Liver (tissue), 9 donors: ENCODE results near the gene LBHD1. TPM values are rescaled to one million over a fixed set of nuclear protein-coding genes. Genes with fewer than 3 reads are reported as not detected.

Experiments
- DNase-seq: peaks from one replicate; pipeline ENCODE4 v3.0.0-alpha.2; 2017; ENCODE audit warnings: low spot score
- H3K27ac ChIP-seq, 2 donors: one replicate each; pipeline ENCODE4 v1.7.0; 2013; ENCODE audit warnings: inconsistent platforms in 2 of 2, low read length in 2 of 2, control low read depth in 1 of 2, low read depth in 1 of 2, mild to moderate bottlenecking in 1 of 2
- H3K27me3 ChIP-seq, 4 donors: one replicate each; pipeline versions ENCODE4 v1.6.1 to v1.7.0; 2013; ENCODE audit warnings: low read length in 3 of 4, inconsistent platforms in 1 of 4, mild to moderate bottlenecking in 1 of 4, moderate library complexity in 1 of 4; ENCODE audit not compliant: control insufficient read depth in 4 of 4, insufficient read depth in 4 of 4
- H3K36me3 ChIP-seq, 4 donors: one replicate each; pipeline versions ENCODE4 v1.6.1 to v1.7.0; 2013; ENCODE audit warnings: low read length in 3 of 4, mild to moderate bottlenecking in 3 of 4, low read depth in 1 of 4, moderate library complexity in 1 of 4; ENCODE audit not compliant: control insufficient read depth in 4 of 4, insufficient read depth in 3 of 4
- H3K4me1 ChIP-seq, 4 donors: one replicate each; pipeline versions ENCODE4 v1.6.1 to v1.7.0; 2013; ENCODE audit warnings: low read length in 3 of 4, mild to moderate bottlenecking in 3 of 4, moderate library complexity in 1 of 4; ENCODE audit not compliant: control insufficient read depth in 4 of 4, insufficient read depth in 4 of 4
- H3K4me3 ChIP-seq, 3 donors: one replicate each; pipeline versions ENCODE4 v1.6.1 to v1.7.0; 2013; ENCODE audit warnings: low read length in 3 of 3, control low read depth in 1 of 3, low read depth in 1 of 3, mild to moderate bottlenecking in 1 of 3
- H3K9ac ChIP-seq, 2 donors: one replicate each; pipeline ENCODE4 v1.7.0; 2013; ENCODE audit warnings: low read length in 2 of 2, mild to moderate bottlenecking in 2 of 2, moderate library complexity in 2 of 2, control low read depth in 1 of 2, low read depth in 1 of 2
- H3K9me3 ChIP-seq, 4 donors: one replicate each; pipeline versions ENCODE4 v1.6.1 to v1.7.0; 2013; ENCODE audit warnings: low read length in 3 of 4; ENCODE audit not compliant: control insufficient read depth in 4 of 4
- ATF3 ChIP-seq: IDR thresholded peaks from 2 replicates; pipeline ENCODE4 v1.6.1; 2016; ENCODE audit warnings: antibody characterized with exemption
- EGR1 ChIP-seq, 2 donors: IDR thresholded peaks; 2 replicates each; pipeline ENCODE4 v1.6.1; 2016 to 2018; ENCODE audit warnings: antibody characterized with exemption in 2 of 2, low read depth in 2 of 2
- FOXA1 ChIP-seq: IDR thresholded peaks from 2 replicates; pipeline ENCODE4 v1.6.1; 2016; ENCODE audit warnings: antibody characterized with exemption
- FOXA2 ChIP-seq: IDR thresholded peaks from 2 replicates; pipeline ENCODE4 v1.6.1; 2016; ENCODE audit warnings: antibody characterized with exemption
- GABPA ChIP-seq, 2 donors: IDR thresholded peaks in 1 of 2; conservative IDR thresholded peaks in 1 of 2; 2 replicates each; pipeline ENCODE4 v1.6.1; 2016; ENCODE audit warnings: antibody characterized with exemption in 2 of 2, mild to moderate bottlenecking in 1 of 2, moderate library complexity in 1 of 2
- HNF4A ChIP-seq, 2 donors: conservative IDR thresholded peaks; 2 replicates each; pipeline ENCODE4 v1.6.1; 2016; ENCODE audit warnings: antibody characterized with exemption in 2 of 2, mild to moderate bottlenecking in 2 of 2
- HNF4G ChIP-seq: IDR thresholded peaks from 2 replicates; pipeline ENCODE4 v1.6.1; 2016; ENCODE audit warnings: antibody characterized with exemption
- JUND ChIP-seq, 2 donors: IDR thresholded peaks; 2 replicates each; pipeline ENCODE4 v1.6.1; 2016; ENCODE audit warnings: antibody characterized with exemption in 2 of 2
- MAX ChIP-seq: IDR thresholded peaks from 2 replicates; pipeline ENCODE4 v1.6.1; 2016; ENCODE audit warnings: antibody characterized with exemption
- NR2F2 ChIP-seq: IDR thresholded peaks from 2 replicates; pipeline ENCODE4 v1.6.1; 2016; ENCODE audit warnings: antibody characterized with exemption
- RAD21 ChIP-seq, 2 donors: IDR thresholded peaks; 2 replicates each; pipeline ENCODE4 v1.6.1; 2016; ENCODE audit warnings: antibody characterized with exemption in 2 of 2, mild to moderate bottlenecking in 2 of 2
- REST ChIP-seq: IDR thresholded peaks from 2 replicates; pipeline ENCODE4 v1.6.1; 2016; ENCODE audit warnings: antibody characterized with exemption, mild to moderate bottlenecking
- RXRA ChIP-seq, 2 donors: IDR thresholded peaks; 2 replicates each; pipeline ENCODE4 v1.6.1; 2017 to 2018; ENCODE audit warnings: antibody characterized with exemption in 2 of 2, mild to moderate bottlenecking in 1 of 2
- SP1 ChIP-seq: IDR thresholded peaks from 2 replicates; pipeline ENCODE4 v1.6.1; 2018; ENCODE audit warnings: antibody characterized with exemption, mild to moderate bottlenecking
- TAF1 ChIP-seq: conservative IDR thresholded peaks from 2 replicates; pipeline ENCODE4 v1.6.1; 2016; ENCODE audit warnings: antibody characterized with exemption, mild to moderate bottlenecking
- YY1 ChIP-seq: IDR thresholded peaks from 2 replicates; pipeline ENCODE4 v1.6.1; 2016; ENCODE audit warnings: antibody characterized with exemption, mild to moderate bottlenecking
- ZBTB33 ChIP-seq: IDR thresholded peaks from 2 replicates; pipeline ENCODE4 v1.6.1; 2016; ENCODE audit warnings: antibody characterized with exemption
- WGBS: extraction: QIAGEN DNeasy Blood & Tissue Kit; methylation state at CpG from one replicate; pipeline ENCODE4 v1.1.7; 2013; 5-methylcytosine and 5-hydroxymethylcytosine counted together
- polyA plus RNA-seq, 2 donors: library from polyadenylated mRNA; stranded (reverse) in 1 of 2; unstranded in 1 of 2; fragments of 200-250 nt in 1 of 2; fragments of >200 nt in 1 of 2; fragmentation: Nextera tagmentation in 1 of 2; extraction: Ambion mirVana in 1 of 2; gene quantifications; one replicate each; pipeline versions ENCODE4 v1.2.1 to v1.2.3, GENCODE V29; 2013 to 2015
- total RNA-seq, 2 donors: library from RNA; depleted of rRNA; stranded (reverse); fragments of >200 nt; gene quantifications; one replicate each; pipeline ENCODE4 v1.2.3, GENCODE V29; 2014
- donor health status: healthy.
- donor health status: healthy.
- donor health status: healthy.
- donor health status: healthy.
- donor health status: healthy.

The LBHD1 gene
- total and polyA plus RNA-seq, 4 donors: 1.6 to 4.4 (median 3.4) TPM

GRCh38 chr11:62645946-62646824, 25.9 kb downstream of the LBHD1 start, which contains the start of gene GANAB (continued):
- TF ChIP-seq FOXA1: no peak

GRCh38 chr11:62645671-62645945, 26.5 kb downstream of the LBHD1 start:
- Histone ChIP-seq H3K27ac (peak overlapping the region; percentile 96 to 97), H3K36me3 (peaks cover 0 to 14% (median 7%) of the 10 kb centered on the region in 4 donors), H3K9me3 (no peaks in the 10 kb centered on the region), H3K4me3 (peak overlapping the region; percentile 88 to 95 (median 95)), H3K4me1 (peaks cover 4 to 31% (median 25%) of the 10 kb centered on the region in 4 donors), H3K9ac (peak overlapping the region; percentile 70 to 80), H3K27me3 (no peaks in the 10 kb centered on the region)
- TF ChIP-seq ZBTB33 (no peak), EGR1 (IDR thresholded peaks at IDR 0.05; ENCODE audit: low read depth in 2 of 2) (no peak), GABPA (IDR thresholded peaks at IDR 0.05 in 1 of 2, conservative IDR thresholded peaks at IDR 0.05 in 1 of 2) (no peak), RAD21 (IDR thresholded peaks at IDR 0.05) (no peak), HNF4A (conservative IDR thresholded peaks at IDR 0.05) (no peak), REST (no peak), ATF3 (no peak)
- WGBS: 9% methylated on average over 11 of the region's 11 CpGs
- DNase-seq: no peak

GRCh38 chr11:62644220-62644619, 27.8 kb downstream of the LBHD1 start:
- H3K9me3 ChIP-seq: no peaks in the 10 kb centered on the region
- WGBS: 77% methylated on average over 8 of the region's 8 CpGs
- H3K36me3 ChIP-seq: peaks cover 0 to 11% (median 5%) of the 10 kb centered on the region in 4 donors
- no peak overlapping the region for H3K4me3 ChIP-seq
- no peak overlapping the region for H3K9ac ChIP-seq
- peaks cover 4 to 31% (median 26%) of the 10 kb centered on the region in 4 donors for H3K4me1 ChIP-seq
- DNase-seq: no peak
- H3K27ac ChIP-seq: no peak overlapping the region
- no peaks in the 10 kb centered on the region for H3K27me3 ChIP-seq
- TF ChIP-seq HNF4G (no peak), RXRA (IDR thresholded peaks at IDR 0.05) (no peak), TAF1 (no peak), YY1 (no peak), FOXA1 (no peak), ZBTB33 (no peak), RAD21 (IDR thresholded peaks at IDR 0.05) (no peak), ATF3 (no peak), HNF4A (conservative IDR thresholded peaks at IDR 0.05) (no peak), GABPA (IDR thresholded peaks at IDR 0.05 in 1 of 2, conservative IDR thresholded peaks at IDR 0.05 in 1 of 2) (no peak), REST (no peak), NR2F2 (no peak), FOXA2 (no peak), JUND (IDR thresholded peaks at IDR 0.05) (no peak), EGR1 (IDR thresholded peaks at IDR 0.05; ENCODE audit: low read depth in 2 of 2) (no peak), SP1 (no peak), MAX (no peak)
